Stimulated activated CD8-positive, alpha-beta memory T cell treated with anti-CD3 and anti-CD28 coated beads, Interleukin-15, amount 100 ng/mL, for 1 hour (primary cell): ENCODE data around the gene C10orf67.
"Not testable (repeated sequence)": the region's sequence is repeated elsewhere in the genome, so short reads cannot be mapped to it uniquely, and the experiment has no call there.

Source experiments
- DNase-seq: peaks from one replicate; pipeline ENCODE4 v3.0.0-alpha.2; 2020; ENCODE audit warnings: low read depth

The C10orf67 gene

GRCh38 chr10:23322082-23322481 lies 22.5 kb downstream of the C10orf67 start:
- no peak for DNase-seq

GRCh38 chr10:23319835-23320234 lies 24.8 kb downstream of the C10orf67 start:
- DNase-seq = no peak

- DNase-seq = no peak
Observed at GRCh38 chr10:23318359-23318758, 26.2 kb downstream of the C10orf67 start.

- no peak for DNase-seq
Observed at GRCh38 chr10:23317416-23317815, 27.2 kb downstream of the C10orf67 start.

GRCh38 chr10:23316406-23316805 lies 28.2 kb downstream of the C10orf67 start:
- DNase-seq = no peak

- DNase-seq = no peak
Observed at GRCh38 chr10:23315966-23316365, 28.6 kb downstream of the C10orf67 start.

GRCh38 chr10:23314835-23315239 lies 29.8 kb downstream of the C10orf67 start:
- peak; percentile 24 for DNase-seq

GRCh38 chr10:23311034-23311433 lies 33.6 kb downstream of the C10orf67 start:
- no peak for DNase-seq

- no peak for DNase-seq
Observed at GRCh38 chr10:23310404-23310803, 34.2 kb downstream of the C10orf67 start.

- DNase-seq = not testable (repeated sequence)
Observed at GRCh38 chr10:23299961-23300360, 44.6 kb downstream of the C10orf67 start.

- no peak for DNase-seq
Observed at GRCh38 chr10:23294638-23295247, 49.9 kb downstream of the C10orf67 start.

- no peak for DNase-seq
Observed at GRCh38 chr10:23293973-23294590, 50.5 kb downstream of the C10orf67 start.

GRCh38 chr10:23293145-23293724 lies 51.4 kb downstream of the C10orf67 start:
- DNase-seq = no peak

- DNase-seq = no peak
Observed at GRCh38 chr10:23291551-23292334, 52.9 kb downstream of the C10orf67 start.

GRCh38 chr10:23284674-23285335 lies 59.8 kb downstream of the C10orf67 start:
- no peak for DNase-seq

GRCh38 chr10:23284155-23284554 lies 60.4 kb downstream of the C10orf67 start:
- DNase-seq = no peak

GRCh38 chr10:23283680-23284079 lies 60.9 kb downstream of the C10orf67 start:
- no peak for DNase-seq

- no peak for DNase-seq
Observed at GRCh38 chr10:23281044-23281433, 63.6 kb downstream of the C10orf67 start.

- DNase-seq = no peak
Observed at GRCh38 chr10:23280419-23281043, 64.1 kb downstream of the C10orf67 start.

GRCh38 chr10:23275355-23275754 lies 69.2 kb downstream of the C10orf67 start:
- DNase-seq = no peak

- DNase-seq = not testable (repeated sequence)
Observed at GRCh38 chr10:23274179-23274578, 70.4 kb downstream of the C10orf67 start.

- no peak for DNase-seq
Observed at GRCh38 chr10:23270531-23270930, 74.1 kb downstream of the C10orf67 start.
